Measurements from ENCODE around the gene CUL3. TPM values are rescaled to one million over a fixed set of nuclear protein-coding genes. Genes with fewer than 3 reads are reported as not detected.

The CUL3 gene
- total and polyA plus RNA-seq, 2 of the 8 experiments (the other 6 are each of a cell fraction or from before 2014, with no cell fraction given): 28.5 to 113 TPM

GRCh38 chr2:224601923-224602322, 16.8 kb upstream of the CUL3 start (continued):
- TF ChIP-seq EP300 (IDR thresholded peaks at IDR 0.05; ENCODE audit: borderline replicate concordance in 1 of 2, low read depth in 2 of 2, low read length in 2 of 2): no peak
- TF ChIP-seq TBP (IDR thresholded peaks at IDR 0.05; ENCODE audit: low read depth, low read length): no peak
- no peak for TF ChIP-seq ASH2L (IDR thresholded peaks at IDR 0.05; ENCODE audit: low read length)
- TF ChIP-seq PHF8 (conservative IDR thresholded peaks at IDR 0.05; ENCODE audit: low read depth, low read length): no peak
- TF ChIP-seq CREB1 (IDR thresholded peaks at IDR 0.05): no peak
- TF ChIP-seq TAF1 (IDR thresholded peaks at IDR 0.05; ENCODE audit: low read depth, low read length): no peak
- no peak for TF ChIP-seq SUZ12 (IDR thresholded peaks at IDR 0.05; ENCODE audit: low read length)

Measured in H1 (cell line).